ENCODE data around the gene ARRDC4.

DNA sequence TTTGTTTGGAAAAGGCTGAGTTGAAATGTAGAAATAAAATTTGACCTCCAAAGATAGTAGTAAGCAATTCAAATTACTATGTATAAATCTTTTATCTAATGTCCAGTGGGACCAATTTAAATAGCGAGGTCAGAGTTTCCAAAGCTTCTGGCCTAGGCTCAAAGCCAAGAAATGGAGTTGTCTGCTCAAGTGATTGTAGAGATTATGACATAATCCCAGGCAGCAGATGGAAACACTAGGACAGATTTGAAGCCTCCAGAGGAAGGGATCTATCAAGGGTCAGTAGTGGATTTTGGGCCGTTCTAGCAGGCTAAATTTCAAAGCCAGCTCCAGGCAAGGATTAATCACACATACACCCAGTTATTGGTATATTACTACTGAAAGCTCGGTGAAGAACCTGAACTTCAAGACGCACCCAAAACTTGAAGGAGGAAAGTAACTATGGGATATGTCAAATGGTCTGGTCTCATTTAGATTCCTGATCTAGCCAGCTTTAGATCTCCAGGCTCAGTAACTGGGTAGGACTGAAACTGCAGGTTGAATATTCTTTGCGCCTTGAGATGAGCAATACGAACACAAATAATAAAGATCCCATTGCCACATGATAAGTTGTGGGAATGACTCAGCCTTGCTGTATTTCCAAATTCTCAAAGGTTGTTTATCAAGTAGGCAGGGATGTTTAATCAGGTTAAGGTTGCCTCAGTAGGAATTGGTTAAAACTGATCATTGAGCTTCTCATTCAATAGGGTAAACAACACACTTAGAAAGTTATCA, 30.9 kb upstream of the ARRDC4 start:
- TF ChIP-seq NR3C1 (CRISPR knock-in tag; conservative IDR thresholded peaks at IDR 0.05; ENCODE audit: low read depth) (no peak), NFYB (CRISPR knock-in tag; conservative IDR thresholded peaks at IDR 0.05; ENCODE audit: low read depth) (no peak)
- TF ChIP-seq, protein P1, sequence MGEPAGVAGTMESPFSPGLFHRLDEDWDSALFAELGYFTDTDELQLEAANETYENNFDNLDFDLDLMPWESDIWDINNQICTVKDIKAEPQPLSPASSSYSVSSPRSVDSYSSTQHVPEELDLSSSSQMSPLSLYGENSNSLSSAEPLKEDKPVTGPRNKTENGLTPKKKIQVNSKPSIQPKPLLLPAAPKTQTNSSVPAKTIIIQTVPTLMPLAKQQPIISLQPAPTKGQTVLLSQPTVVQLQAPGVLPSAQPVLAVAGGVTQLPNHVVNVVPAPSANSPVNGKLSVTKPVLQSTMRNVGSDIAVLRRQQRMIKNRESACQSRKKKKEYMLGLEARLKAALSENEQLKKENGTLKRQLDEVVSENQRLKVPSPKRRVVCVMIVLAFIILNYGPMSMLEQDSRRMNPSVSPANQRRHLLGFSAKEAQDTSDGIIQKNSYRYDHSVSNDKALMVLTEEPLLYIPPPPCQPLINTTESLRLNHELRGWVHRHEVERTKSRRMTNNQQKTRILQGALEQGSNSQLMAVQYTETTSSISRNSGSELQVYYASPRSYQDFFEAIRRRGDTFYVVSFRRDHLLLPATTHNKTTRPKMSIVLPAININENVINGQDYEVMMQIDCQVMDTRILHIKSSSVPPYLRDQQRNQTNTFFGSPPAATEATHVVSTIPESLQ (CRISPR knock-in tag; IDR thresholded peaks at IDR 0.05) = no peak
